ENCODE measurements around the gene TLL2. TPM values are rescaled to one million over a fixed set of nuclear protein-coding genes. Genes with fewer than 3 reads are reported as not detected.
A peak's percentile ranks its signal among the peaks of the same experiment; 100 is the strongest.
"Not testable (repeated sequence)": the region's sequence is repeated elsewhere in the genome, so short reads cannot be mapped to it uniquely, and the experiment has no call there.

Gene TLL2
- 10 to 100 TPM in 1 of 2 donors, 1 to 10 TPM in 1; 1.5 to 11.5 TPM for total RNA-seq
- long read RNA-seq, partial matches to known transcripts = 4 of 4 reads
- long read RNA-seq, other reads (novel, unspliced or antisense) = 0 of 4 reads

DNA sequence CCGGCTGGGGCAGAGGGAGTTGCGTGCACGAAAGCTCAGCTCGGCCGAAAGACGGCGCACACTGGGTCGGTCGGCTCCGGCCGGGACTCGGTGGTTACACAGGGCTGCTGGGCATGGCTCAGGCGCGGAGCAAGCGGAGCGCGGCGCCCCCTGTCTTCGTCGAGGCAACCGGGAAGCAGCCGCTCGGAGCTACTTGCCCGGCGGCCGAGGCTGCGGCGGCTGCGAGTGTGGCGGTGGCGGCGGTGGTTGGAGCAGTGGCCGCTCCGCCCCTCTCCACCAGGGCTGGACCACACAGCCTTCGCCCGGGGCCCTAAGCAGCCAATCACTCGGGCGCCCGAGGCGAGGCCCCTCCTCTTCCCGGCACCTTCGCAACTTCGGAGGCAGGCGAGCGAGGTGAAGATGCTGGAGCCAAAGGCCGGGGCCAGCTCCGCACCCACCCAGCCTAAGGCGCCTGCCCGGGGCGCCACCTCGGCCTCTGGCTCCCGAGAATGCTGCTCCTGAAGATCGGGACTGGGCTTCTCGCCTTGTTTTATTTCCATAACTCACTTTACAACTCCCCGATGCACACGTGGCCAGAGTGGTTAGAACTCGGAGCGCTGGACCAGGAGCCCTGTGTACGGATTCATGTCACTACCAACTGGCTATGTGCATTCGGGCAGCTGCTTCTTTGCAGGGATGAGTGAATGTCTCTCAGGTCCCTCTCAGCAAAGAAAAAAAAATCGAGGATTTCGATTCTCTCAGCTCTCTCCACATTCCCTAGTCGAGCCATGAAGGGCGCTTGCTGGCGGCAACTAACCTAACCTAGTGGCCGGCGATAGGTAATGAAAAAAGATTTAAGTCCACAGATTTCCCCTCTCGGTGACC, at the start of gene TLL2:
TSS of gene TLL2 (minus strand) at position 229 of the 864 bp plus-strand sequence. CDS start 241 bp downstream, outside the sequence.
- ATAC-seq (peak; percentile 96 to 97), DNase-seq (peak; percentile 90)
- intact Hi-C loops (cut with DNase I) = loop anchor here (2.0 to 5.0 kb wide), 2 partner anchors 117 kb away; no protein-coding TSS in a partner anchor

DNA sequence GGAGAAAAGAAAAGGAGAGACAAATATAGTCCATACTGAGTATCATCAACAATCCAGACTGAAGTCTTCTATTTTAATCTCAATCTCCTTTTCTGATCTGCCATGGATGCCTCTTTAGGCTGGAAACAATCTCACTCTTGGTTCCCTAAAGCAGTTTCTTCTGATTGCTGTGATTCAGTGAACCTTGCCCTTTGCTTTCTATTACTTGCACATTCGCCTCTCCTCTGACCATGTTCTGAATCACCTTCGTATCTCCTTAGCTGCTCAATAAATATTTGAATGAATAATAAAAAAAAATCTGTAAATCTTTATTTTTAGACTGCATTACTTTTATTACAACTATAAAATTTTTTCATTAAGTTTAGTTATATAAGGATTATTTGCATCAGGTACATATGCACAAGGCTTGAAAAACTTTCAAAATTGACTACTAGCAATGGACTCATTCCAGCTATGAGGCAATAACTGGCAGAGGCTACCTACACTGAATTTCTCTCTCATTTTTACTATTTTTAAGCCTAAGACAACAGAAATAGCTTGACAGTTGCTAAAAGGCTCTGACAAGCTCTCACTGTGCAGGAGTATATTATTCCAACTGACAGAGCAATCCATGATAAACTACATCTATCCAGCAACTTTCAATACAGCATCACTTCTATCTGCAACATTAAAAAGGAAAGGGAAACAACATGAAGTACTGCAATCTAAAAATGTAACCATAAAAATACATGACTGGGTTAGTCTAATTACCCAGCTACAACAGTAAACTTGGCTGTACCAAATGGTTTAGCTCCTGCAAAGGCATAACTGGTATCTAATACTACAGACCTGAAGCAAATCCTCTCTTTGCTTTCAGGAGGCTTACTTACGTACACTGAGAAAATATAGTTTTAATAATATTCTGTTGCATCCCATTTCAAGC, 47.5 kb upstream of the TLL2 start:
- intact Hi-C loops (cut with DNase I) = no loop called here
- no peak for DNase-seq
- ATAC-seq = peak in 1 of 2 donors; percentile 65

DNA sequence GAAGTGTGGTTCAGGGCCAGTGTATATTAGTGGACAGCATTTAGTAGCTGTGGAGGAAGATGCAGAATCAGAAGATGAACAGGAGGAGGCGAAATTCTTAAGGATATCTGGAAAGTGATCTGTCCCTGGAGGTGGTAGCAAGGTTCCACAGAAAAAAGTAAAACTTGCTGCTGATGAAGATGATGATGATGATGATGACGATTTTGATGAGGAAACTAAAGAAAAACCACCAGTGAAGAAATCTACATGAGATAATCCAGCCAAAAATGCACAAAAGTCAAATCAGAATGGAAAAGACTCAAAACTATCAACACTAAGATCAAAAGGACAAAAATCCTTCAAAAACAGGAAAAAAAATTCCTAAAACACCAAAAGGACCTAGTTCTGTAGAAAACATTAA, 46.8 kb upstream of the TLL2 start:
- no peak for ATAC-seq
- intact Hi-C loops (cut with DNase I) = no loop called here

DNA sequence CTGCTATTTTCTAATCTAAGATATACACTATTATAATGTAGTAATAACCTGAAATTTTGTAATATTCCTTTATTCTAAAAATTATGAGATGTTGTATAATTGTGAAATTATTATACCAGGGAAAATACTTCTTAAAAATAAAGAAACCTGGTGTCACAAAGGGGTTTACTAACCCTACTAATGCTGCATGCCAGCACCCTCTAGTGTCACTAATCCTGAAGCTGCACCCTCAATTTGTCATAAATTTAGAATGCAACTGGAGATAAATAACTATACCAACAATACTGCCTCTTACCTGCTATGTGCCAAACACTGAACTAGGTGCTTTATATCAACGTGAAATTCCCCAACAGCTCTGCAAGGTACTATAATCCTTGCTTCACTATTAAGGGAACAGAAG, 42.3 kb upstream of the TLL2 start:
- intact Hi-C loops (cut with DNase I) = no loop called here
- ATAC-seq (peak in 1 of 2 donors; percentile 44), DNase-seq (no peak)

More for the DNA sequence above, 46.8 kb upstream of the TLL2 start:
- DNase-seq = no peak

DNA sequence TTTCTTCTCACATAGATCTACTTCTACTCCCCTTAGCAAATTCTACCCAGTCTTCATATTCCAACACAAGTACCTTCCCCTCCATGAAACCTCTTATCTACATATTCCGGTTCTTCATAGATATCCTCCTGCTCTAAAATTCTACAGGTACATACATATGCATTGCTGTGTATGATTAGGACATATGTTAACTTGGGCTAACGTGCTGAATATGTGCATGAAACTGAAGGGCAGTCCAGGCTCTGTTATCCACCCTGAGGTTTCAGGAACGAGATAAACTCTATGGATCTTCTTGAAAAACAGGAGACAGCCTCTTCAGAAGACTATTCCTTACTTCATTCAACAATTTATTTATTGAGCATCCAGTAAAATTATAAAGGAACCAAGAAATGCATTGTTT, 41.6 kb upstream of the TLL2 start:
- DNase-seq (no peak), ATAC-seq (no peak)
- intact Hi-C loops (cut with DNase I) = no loop called here

DNA sequence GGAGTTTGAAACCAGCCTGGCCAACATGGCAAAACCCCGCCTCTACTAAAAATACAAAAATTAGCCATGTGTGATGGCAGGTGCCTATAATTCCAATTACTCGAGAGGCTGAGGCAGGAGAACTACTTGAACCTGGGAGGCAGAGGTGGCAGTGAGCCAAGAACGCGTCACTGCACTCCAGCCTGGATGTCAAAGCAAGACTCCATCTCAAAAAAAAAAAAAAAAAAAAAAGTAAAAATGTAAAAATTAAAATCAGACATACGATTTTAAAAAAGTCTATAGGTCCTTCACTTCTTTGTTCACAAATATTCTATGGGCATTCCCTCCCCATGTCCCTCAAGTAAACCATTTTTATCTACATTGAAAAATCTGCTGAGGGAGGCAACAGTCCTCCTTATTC, 34.9 kb upstream of the TLL2 start:
- DNase-seq = peak; percentile 33
- ATAC-seq = no peak
- intact Hi-C loops (cut with DNase I) = no loop called here

DNA sequence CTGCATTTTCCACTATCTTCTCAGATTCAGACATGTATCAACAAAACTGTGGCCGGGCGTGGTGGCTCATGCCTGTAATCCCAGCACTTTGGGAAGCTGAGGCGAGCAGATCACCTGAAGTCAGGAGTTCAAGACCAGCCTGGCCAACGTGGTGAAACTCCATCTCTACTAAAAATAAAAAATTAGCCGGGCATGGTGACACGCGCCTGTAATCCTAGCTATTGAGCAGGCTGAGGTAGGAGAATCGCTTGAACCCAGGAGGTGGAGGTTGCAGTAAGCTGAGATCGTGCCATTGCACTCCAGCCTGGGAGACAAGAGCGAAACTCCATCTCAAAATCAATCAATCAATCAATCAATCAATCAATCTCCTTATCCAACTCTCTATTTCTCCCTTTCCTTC, 31.8 kb upstream of the TLL2 start:
- ATAC-seq; intact Hi-C loops (cut with DNase I); DNase-seq: not testable (repeated sequence)

DNA sequence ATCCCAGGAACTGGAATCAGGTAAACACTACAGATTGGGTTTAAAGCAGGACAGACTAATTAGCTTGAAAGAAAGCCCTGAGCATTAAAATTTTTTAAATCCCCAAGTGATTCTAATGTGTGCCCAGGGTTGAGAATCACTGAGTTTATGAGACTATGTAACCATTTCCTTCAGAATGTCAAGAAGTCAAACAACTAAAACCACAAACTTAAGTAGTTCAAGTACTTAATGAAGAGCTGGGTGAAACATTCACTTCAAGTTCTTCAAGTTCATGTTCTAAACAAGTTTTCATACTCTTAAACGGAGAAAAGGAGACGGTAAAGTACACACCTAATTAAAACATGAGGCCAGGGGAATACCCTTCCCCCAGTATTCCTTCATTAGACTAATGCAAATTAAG, 28.2 kb upstream of the TLL2 start:
- intact Hi-C loops (cut with DNase I) = no loop called here
- no peak for DNase-seq
- ATAC-seq = no peak

DNA sequence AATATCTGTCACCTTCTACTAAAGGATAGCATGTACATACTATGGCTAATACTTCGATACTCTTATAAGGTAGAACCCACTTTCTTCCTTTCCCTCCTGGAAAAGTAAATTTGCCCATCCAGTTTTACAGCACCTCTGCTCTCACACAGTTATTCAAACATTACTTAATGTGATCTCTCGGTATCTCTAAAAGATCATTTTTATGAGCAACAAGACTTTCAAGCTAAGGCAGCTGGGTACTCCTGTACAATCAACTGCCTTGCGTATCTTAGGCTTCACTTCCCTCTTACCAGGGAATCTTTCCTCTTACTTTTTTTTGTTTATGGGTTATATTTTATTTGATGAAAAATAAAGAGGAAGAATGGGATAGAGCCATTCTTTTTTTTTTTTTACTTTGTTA, 26.5 kb upstream of the TLL2 start:
- ATAC-seq = no peak
- no peak for DNase-seq
- intact Hi-C loops (cut with DNase I) = no loop called here

DNA sequence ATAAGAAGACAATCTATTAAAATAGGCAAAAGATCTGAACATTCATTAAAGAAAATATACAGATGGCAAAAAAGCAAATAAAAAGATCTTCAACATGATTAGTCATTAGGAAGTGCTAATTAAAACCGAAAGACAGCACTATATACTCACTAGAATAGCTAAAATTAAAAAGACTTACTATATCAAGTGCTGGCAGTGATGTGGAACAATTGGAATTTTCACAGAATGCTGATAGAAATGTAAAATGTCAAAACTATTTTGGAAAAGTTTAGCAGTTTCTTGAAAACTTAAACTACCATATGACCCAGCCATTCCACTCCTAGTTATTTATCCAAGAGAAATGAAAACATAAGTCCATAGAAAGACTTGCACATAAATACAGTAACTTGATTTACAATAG, 25.0 kb upstream of the TLL2 start:
- no peak for DNase-seq
- intact Hi-C loops (cut with DNase I) = no loop called here
- ATAC-seq = no peak

DNA sequence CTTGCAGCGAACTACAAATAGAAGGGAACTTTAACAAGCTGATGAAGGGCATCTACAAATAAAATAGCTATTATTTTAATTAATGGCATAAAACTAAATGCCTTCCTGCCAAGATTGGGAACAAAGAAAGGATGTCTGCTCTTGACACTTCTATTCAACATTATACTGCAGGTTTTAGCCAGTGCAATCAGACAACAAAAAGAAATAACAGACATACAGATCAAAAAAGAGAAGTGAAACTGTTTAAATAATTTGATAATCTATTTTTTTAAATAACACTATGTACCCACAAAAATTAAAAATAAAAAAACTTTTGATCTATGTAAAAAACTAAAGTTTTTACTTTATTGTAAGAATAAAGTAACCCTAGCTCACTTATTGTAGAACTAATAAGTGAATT, 22.4 kb upstream of the TLL2 start:
- no peak for ATAC-seq
- intact Hi-C loops (cut with DNase I) = no loop called here
- no peak for DNase-seq

DNA sequence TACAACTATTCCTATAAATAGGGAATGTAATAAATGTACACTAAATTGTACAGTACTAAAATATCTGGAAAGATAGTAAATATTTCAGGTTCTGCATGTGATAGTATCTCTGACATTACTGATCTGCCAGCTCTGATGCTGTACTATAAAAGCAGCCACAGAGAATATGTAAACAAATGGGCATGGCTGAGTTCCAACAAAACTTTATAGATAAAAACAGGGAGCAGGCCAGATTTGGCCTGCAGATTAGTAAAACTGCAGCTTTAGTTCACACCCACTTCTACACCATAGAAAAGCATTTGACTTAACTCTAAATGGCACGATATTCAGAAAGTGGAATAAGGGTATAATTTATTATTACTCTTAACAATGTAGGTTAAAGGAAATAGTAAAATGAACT, 18.8 kb upstream of the TLL2 start:
- intact Hi-C loops (cut with DNase I) = no loop called here
- DNase-seq = no peak

DNA sequence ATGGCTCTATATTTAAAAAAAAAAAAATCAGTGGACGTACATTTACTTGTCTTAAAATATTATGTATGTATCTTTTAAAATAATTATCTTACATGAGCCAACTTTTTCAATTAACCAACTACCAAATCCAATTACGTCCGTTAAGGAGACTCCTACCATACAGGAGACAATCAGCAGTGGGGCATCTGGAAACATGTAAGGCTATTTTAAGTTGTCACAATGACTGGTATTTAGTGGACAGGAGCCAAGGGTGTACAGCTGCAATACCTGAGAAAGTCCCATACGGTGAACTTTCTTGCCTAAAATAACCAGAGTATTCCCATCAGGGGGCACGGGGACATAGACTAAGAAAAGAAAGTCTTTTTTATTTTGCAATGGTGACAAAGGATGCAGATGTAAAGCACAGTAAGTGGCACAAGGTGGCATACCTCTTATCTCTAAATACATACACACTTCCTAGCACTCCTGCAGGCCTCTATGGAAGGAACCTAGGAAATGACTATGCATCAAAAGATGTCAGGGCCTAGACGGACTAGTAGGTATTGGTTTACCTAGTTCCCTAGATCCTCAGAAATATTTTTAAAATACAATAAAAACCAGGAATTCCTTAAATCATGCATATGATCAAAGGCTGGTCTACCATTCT, 16.0 kb upstream of the TLL2 start:
- ATAC-seq (no peak), DNase-seq (no peak)
- intact Hi-C loops (cut with DNase I) = no loop called here

More for the DNA sequence above, 18.8 kb upstream of the TLL2 start:
- ATAC-seq = no peak

DNA sequence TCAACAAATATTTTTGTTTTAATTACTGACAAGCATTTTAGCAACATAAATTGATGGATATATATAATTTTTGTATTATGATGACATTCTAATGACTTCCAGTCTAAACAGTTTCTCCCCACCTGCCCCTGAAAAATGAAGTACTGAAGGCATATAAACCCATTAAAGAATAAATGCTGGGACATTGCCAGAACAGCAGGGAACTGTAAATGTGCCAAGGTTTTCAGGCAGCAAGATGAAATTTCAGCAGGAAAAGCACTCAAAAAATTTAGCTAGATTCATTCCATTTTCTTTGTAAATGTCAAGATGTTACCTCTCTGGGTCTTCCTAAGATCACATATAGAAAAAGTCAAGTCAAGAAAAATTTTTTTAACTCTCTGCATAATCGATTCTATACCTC, 11.0 kb upstream of the TLL2 start:
- no peak for ATAC-seq
- DNase-seq = no peak
- intact Hi-C loops (cut with DNase I) = no loop called here

DNA sequence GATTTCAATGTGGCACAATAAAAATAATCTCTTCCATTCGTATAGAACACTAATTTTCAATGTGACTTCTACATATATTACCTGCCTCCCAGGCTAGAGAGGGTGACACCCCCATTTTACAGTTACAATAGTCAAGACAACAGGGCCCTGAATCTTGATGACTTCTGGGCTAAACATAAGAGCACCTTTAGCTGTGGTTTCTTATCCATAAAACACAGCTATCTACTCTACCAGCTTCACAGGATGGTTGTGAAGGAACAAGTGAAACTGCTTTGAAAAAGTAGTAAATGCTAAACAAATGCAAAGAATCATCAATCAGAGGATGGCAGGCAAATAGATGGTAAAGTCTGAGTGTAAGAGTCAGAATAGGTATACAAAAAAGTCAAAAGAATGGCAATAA, 3.6 kb upstream of the TLL2 start:
- intact Hi-C loops (cut with DNase I) = no loop called here
- DNase-seq (no peak), ATAC-seq (no peak)

DNA sequence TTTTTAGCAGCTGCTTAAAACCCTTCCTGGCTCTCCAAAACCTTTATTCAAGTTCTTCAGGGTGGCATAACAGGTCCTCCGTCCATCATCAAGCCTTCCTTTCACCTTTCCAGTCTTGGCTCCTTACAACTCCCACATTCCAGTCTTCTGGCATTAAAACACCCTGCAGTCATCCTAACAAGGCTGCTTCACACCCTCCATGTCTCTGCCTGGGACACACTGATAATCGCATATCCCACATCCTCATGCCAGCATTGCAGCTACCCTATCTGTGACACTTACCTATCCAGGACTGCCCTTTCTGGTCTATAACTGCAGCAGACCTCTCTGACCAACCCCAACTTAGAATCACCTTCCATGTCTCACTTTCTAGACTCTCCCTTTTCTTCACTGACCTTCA, 2.6 kb upstream of the TLL2 start:
- no peak for ATAC-seq
- intact Hi-C loops (cut with DNase I) = no loop called here
- no peak for DNase-seq

DNA sequence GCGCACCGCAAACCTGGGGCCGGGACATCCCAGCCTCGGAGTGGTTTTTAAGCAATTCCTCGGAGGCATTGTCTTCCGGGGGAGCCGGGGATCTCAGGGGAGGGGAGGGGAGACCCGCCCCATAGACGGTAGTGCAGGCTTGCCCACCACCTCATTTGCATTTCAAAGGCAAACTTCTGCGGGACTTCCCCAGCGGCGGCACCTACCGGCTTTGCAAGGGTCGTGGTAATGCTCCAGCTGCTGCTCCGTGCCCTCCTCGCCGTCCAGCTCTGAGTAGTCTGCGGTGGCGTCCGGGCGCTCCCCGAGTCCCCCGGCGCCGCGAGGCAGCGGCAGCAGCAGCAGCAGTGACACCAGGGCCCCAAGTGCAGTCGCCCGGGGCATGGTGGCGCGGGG, 425 bp downstream of the TLL2 start:
- DNase-seq = no peak
- no peak for ATAC-seq
- intact Hi-C loops (cut with DNase I) = loop anchor here (2.0 to 5.0 kb wide), 2 partner anchors 116 kb away; no protein-coding TSS in a partner anchor

DNA sequence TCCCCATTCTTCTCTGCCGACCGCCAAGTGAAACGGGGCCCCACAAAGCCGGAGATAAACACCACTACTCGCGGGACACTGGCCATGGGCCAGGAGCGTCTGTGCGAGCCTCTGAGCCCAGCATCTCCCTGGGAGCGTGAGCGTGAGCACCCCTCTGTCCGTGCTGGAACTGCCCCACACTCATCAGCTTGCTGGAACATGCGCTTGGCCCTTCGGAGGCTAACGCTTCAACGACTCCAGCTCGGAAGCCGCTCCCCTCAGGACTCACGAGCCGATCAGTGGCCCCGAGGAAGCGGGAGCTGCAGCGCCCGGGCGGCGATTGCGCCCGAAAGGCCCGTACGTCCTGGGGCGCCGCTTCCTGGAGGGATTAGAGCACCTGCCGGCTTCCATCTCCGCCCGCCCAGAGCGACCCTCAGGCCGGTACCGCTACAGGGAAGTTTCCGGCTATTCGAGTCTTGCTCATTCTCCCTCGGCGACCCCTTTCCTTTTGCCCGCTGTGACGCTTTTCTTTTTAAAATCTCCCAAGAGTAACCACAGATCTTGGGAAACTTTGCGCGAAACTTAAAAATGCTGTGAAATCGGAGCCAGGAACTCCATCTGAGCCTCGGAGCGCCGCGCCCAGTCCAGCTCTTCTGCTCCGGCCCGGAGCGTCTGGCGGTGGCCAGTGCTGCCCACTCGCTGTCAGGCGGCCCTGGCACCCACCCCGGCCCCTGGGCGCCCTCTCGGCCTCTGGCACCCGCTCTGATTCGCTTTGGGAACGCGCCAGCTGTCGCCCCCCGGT, 1.0 kb downstream of the TLL2 start:
- ATAC-seq (peak; percentile 61 to 62), DNase-seq (peak; percentile 35)
- intact Hi-C loops (cut with DNase I) = loop anchor here (2.0 to 5.0 kb wide), 2 partner anchors 115 to 116 kb away; no protein-coding TSS in a partner anchor

Measured in left cardiac atrium (tissue), 4 donors.